Panc1 (cell line): Measurements from ENCODE around the gene MRPS27. TPM values are rescaled to one million over a fixed set of nuclear protein-coding genes. Genes with fewer than 3 reads are reported as not detected.
A peak's percentile ranks its signal among the peaks of the same experiment; 100 is the strongest.

Experiments
- ATAC-seq: fragments of 200-7000 bp; cut with Tn5 transposase; 2 replicates; pipeline ENCODE4 v1.9.1; 2020; ENCODE audit warnings: mild to moderate bottlenecking, moderate library complexity
- BruUV-seq: library from RNA; stranded (reverse); fragments of 400-500 nt; replicated peaks from 2 replicates; lab custom pipeline; 2021; lab: Mats Ljungman, UMichigan
- CTCF ChIA-PET: fragments of 300-600 bp; sonication (Branson Sonifier 250); formaldehyde crosslinking; loops from one replicate; lab custom pipeline; 2022; ENCODE audit warnings: antibody characterized with exemption; lab: Charles Lee
- POLR2A ChIA-PET: fragments of 300-600 bp; sonication (Branson Sonifier 250); formaldehyde crosslinking; loops from one replicate; lab custom pipeline; 2022; ENCODE audit warnings: antibody characterized with exemption; lab: Charles Lee
- DNase-seq: peaks from one replicate; pipeline ENCODE4 v3.0.0-alpha.2; 2010; ENCODE audit warnings: low read depth, low spot score
- H3K27ac ChIP-seq: 2 replicates; pipeline ENCODE4 v1.5.1; 2011; ENCODE audit warnings: mild to moderate bottlenecking, low read length, inconsistent platforms
- H3K27me3 ChIP-seq: fragments of 200-500 bp; sonication (Bioruptor generic); 2 replicates; pipeline ENCODE4 v1.6.0; 2014; ENCODE audit warnings: low read length, inconsistent platforms; ENCODE audit not compliant: control insufficient read depth, insufficient read depth
- H3K36me3 ChIP-seq: fragments of 200-500 bp; sonication (Bioruptor generic); 2 replicates; pipeline ENCODE4 v1.5.1; 2014; ENCODE audit warnings: inconsistent platforms, mild to moderate bottlenecking, low read length, moderate library complexity; ENCODE audit not compliant: control insufficient read depth, insufficient read depth
- H3K4me1 ChIP-seq: 2 replicates; pipeline ENCODE4 v1.5.1; 2011; ENCODE audit warnings: inconsistent platforms, mild to moderate bottlenecking, low read length, moderate library complexity; ENCODE audit not compliant: control insufficient read depth, insufficient read depth
- H3K4me3 ChIP-seq, 2 experiments: 2 replicates each; pipeline ENCODE4 v1.5.1; 2011 to 2012; ENCODE audit warnings: low read depth in 2 of 2, low read length in 2 of 2, mild to moderate bottlenecking in 2 of 2, inconsistent platforms in 1 of 2, moderate library complexity in 1 of 2
- H3K9me3 ChIP-seq: fragments of 200-500 bp; sonication (Bioruptor generic); 2 replicates; pipeline ENCODE4 v1.5.1; 2014; ENCODE audit warnings: low read depth, mild to moderate bottlenecking, inconsistent platforms, low read length, moderate library complexity; ENCODE audit not compliant: control insufficient read depth, insufficient read depth
- CTCF ChIP-seq: fragments of 450-650 bp; IDR thresholded peaks from 2 replicates; pipeline ENCODE4 v1.5.1; 2017; ENCODE audit warnings: mild to moderate bottlenecking
- POLR2AphosphoS5 ChIP-seq: IDR thresholded peaks from 2 replicates; pipeline ENCODE4 v1.6.1; 2012; ENCODE audit warnings: mild to moderate bottlenecking, low read depth, low read length, moderate library complexity
- REST ChIP-seq, 2 experiments: IDR thresholded peaks; 2 replicates each; pipeline ENCODE4 v1.6.1; 2011 to 2012; ENCODE audit warnings: low read depth in 2 of 2, control low read depth in 1 of 2, low read length in 1 of 2, mild to moderate bottlenecking in 1 of 2, moderate library complexity in 1 of 2; ENCODE audit not compliant: insufficient read depth in 1 of 2
- SIN3A ChIP-seq: IDR thresholded peaks from 2 replicates; pipeline ENCODE4 v1.6.1; 2012; ENCODE audit warnings: low read depth, mild to moderate bottlenecking, low read length, moderate library complexity, borderline replicate concordance; ENCODE audit not compliant: insufficient read depth
- TCF7L2 ChIP-seq: IDR thresholded peaks from 2 replicates; pipeline ENCODE4 v1.6.1; 2011; ENCODE audit warnings: mild to moderate bottlenecking, low read depth, low read length, inconsistent platforms
- in situ Hi-C: cut with HindIII; loops from 2 replicates; pipeline ENCODE4 v1.10.0; 2016; ENCODE audit warnings: low sequenced_read_pairs, low pct_unique_long_range_greater_than_20kb
- intact Hi-C: fragments of 100-400 bp; cut with micrococcal nuclease; formaldehyde crosslinking; loops from one replicate; pipeline ENCODE4 v1.10.0; 2022; ENCODE audit not compliant: unreplicated experiment
- total RNA-seq: library from RNA; stranded (reverse); gene quantifications from one replicate; pipeline ENCODE4 v1.2.1, GENCODE V29; 2021; ENCODE audit not compliant: unreplicated experiment

The MRPS27 gene
- total RNA-seq, 1 experiment from 2014 or later: 67.2 TPM

- no peak for ATAC-seq
- Histone ChIP-seq H3K9me3 (no peaks in the 10 kb centered on the region), H3K27me3 (no peaks in the 10 kb centered on the region), H3K4me3 (no peak overlapping the region), H3K4me1 (no peaks in the 10 kb centered on the region), H3K27ac (no peak overlapping the region), H3K36me3 (no peaks in the 10 kb centered on the region; the same call in 1 of the 2 replicates)
- DNase-seq: no peak
- ChIA-PET CTCF (no interaction called here), POLR2A (no interaction called here)
- in situ Hi-C loops: no loop called here
- TSS peak; percentile 72 for BruUV-seq
- TF ChIP-seq POLR2AphosphoS5 (no peak), CTCF (no peak), SIN3A (no peak), REST (IDR thresholded peaks at IDR 0.05; ENCODE audit: insufficient read depth in 1 of 2, low read depth in 2 of 2, low read length in 1 of 2) (no peak)
- intact Hi-C loops: no loop called here
Measured at GRCh38 chr5:72195581-72195980, 124.5 kb downstream of the MRPS27 start.

- DNase-seq (no peak), ATAC-seq (no peak)
- in situ Hi-C loops (no loop called here), intact Hi-C loops (no loop called here)
- no peaks in the 10 kb centered on the region; the same call in 1 of the 2 replicates for H3K36me3 ChIP-seq
- H3K27ac ChIP-seq: no peak overlapping the region
- POLR2A ChIA-PET: no interaction called here
- TF ChIP-seq CTCF (no peak), SIN3A (no peak), POLR2AphosphoS5 (no peak), TCF7L2 (no peak), REST (IDR thresholded peaks at IDR 0.05; ENCODE audit: insufficient read depth in 1 of 2, low read depth in 2 of 2, low read length in 1 of 2) (no peak)
- CTCF ChIA-PET: no interaction called here
- H3K4me1 ChIP-seq: no peaks in the 10 kb centered on the region
- BruUV-seq: no TSS peak
- H3K4me3 ChIP-seq: no peak overlapping the region
- no peaks in the 10 kb centered on the region for H3K9me3 ChIP-seq
- H3K27me3 ChIP-seq: no peaks in the 10 kb centered on the region
Measured at GRCh38 chr5:72194846-72195245, 125.2 kb downstream of the MRPS27 start.
